Measurements from ENCODE around the gene RAB39B.

- TF ChIP-seq POLR2A (IDR thresholded peaks at IDR 0.05) (no peak), CTCF (IDR thresholded peaks at IDR 0.05) (no peak)
Observed at GRCh38 chrX:155247497-155247896, 16.8 kb downstream of the RAB39B start.
